ENCODE measurements around the gene CHST3. TPM values are rescaled to one million over a fixed set of nuclear protein-coding genes. Genes with fewer than 3 reads are reported as not detected.

CHST3 gene
- total RNA-seq, 1 experiment from 2014 or later, result 6.1 TPM

DNA sequence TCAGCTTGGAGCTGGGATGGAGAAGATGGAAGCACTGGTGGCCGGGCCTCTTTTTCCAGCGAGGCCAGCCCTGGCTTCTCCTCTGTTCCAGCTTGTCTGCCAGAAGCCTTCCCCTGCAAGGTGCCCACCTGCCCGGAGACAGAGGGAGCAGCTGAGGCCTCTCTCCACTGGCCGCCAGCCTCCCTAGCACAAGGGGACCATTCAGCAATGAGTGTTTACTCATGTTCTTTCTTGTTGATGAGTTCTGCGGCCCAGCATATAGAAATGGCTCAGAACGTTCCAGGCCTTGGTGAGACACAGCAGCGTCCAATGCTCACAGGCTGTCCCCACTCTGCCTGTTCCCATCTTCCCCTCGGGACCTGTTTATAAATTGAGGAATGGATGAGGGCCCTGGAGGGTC is 47.3 kb downstream of the CHST3 start:
- H3K9ac ChIP-seq (ENCODE audit: extremely low read depth, insufficient read length, low read length), result no peak overlapping the region
- H2BK15ac ChIP-seq (ENCODE audit: low read depth, low read length), result no peak overlapping the region
- H3K9me3 ChIP-seq (ENCODE audit: control insufficient read depth, low read depth, low read length), result no peaks in the 10 kb centered on the region
- no peak overlapping the region for H2BK5ac ChIP-seq (ENCODE audit: insufficient read length, low read length)
- H4K5ac ChIP-seq (ENCODE audit: insufficient read length, low read depth, low read length), result no peak overlapping the region
- H3K27me3 ChIP-seq (ENCODE audit: insufficient read depth, low read length), result no peaks in the 10 kb centered on the region
- no CpG with 5 or more reads among the region's 8 CpGs for WGBS (ENCODE audit: extremely low coverage, insufficient read length, low lambda C conversion rate)
- no peak overlapping the region for H3K23ac ChIP-seq (ENCODE audit: insufficient read length, low read depth, low read length)
- H3K23me2 ChIP-seq (ENCODE audit: insufficient read length, low read depth, low read length, poor library complexity, severe bottlenecking), result no peaks in the 10 kb centered on the region
- no peak for DNase-seq
- Mint-ChIP-seq H3K27ac (no peak overlapping the region), H3K36me3 (ENCODE audit: insufficient read depth in 1 of 3, low read depth in 3 of 3) (peaks cover 0 to 8% (median 2%) of the 10 kb centered on the region in 3 experiments; a peak in 2 of 7 replicates), H3K27me3 (ENCODE audit: low read depth) (no peaks in the 10 kb centered on the region; the same call in 1 of the 2 replicates), H3K9me3 (no peaks in the 10 kb centered on the region), H3K4me1 (peaks cover 0 to 3% of the 10 kb centered on the region in 2 experiments), H3K4me3 (no peak overlapping the region)
- no peak overlapping the region for H3T11ph ChIP-seq (ENCODE audit: low read length)
- no peak overlapping the region for H3K56ac ChIP-seq (ENCODE audit: insufficient read length, low read depth, low read length)
- H3K79me2 ChIP-seq (ENCODE audit: insufficient read depth, low read length), result no peaks in the 10 kb centered on the region
- no peak overlapping the region for H2AK5ac ChIP-seq (ENCODE audit: insufficient read length, low read length)
- no peak overlapping the region for H2BK120ac ChIP-seq (ENCODE audit: low read depth, low read length, poor library complexity, severe bottlenecking)
- no peak overlapping the region for H3K18ac ChIP-seq (ENCODE audit: insufficient read length, low read depth, low read length)
- H2BK12ac ChIP-seq (ENCODE audit: insufficient read length, low read depth, low read length), result no peak overlapping the region
- H3K79me1 ChIP-seq (ENCODE audit: insufficient read depth, low read depth, low read length, poor library complexity, severe bottlenecking), result no peaks in the 10 kb centered on the region
- TF ChIP-seq, protein P1, sequence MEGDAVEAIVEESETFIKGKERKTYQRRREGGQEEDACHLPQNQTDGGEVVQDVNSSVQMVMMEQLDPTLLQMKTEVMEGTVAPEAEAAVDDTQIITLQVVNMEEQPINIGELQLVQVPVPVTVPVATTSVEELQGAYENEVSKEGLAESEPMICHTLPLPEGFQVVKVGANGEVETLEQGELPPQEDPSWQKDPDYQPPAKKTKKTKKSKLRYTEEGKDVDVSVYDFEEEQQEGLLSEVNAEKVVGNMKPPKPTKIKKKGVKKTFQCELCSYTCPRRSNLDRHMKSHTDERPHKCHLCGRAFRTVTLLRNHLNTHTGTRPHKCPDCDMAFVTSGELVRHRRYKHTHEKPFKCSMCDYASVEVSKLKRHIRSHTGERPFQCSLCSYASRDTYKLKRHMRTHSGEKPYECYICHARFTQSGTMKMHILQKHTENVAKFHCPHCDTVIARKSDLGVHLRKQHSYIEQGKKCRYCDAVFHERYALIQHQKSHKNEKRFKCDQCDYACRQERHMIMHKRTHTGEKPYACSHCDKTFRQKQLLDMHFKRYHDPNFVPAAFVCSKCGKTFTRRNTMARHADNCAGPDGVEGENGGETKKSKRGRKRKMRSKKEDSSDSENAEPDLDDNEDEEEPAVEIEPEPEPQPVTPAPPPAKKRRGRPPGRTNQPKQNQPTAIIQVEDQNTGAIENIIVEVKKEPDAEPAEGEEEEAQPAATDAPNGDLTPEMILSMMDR (conservative IDR thresholded peaks at IDR 0.05), result no peak
- H3K14ac ChIP-seq (ENCODE audit: insufficient read depth, low read length), result no peak overlapping the region; the same call in 1 of the 2 replicates
- no peak overlapping the region for H3K4ac ChIP-seq (ENCODE audit: low read depth, low read length)
- no peaks in the 10 kb centered on the region for H4K20me1 ChIP-seq (ENCODE audit: control insufficient read depth, insufficient read depth, insufficient read length)
- H4K91ac ChIP-seq (ENCODE audit: insufficient read length, low read depth, low read length), result no peak overlapping the region
- no peak overlapping the region for H2BK20ac ChIP-seq (ENCODE audit: low read depth, low read length, poor library complexity, severe bottlenecking)
- no peak overlapping the region for H3K27ac ChIP-seq (ENCODE audit: insufficient read length, low read depth, low read length)
- no peaks in the 10 kb centered on the region for H3K4me1 ChIP-seq (ENCODE audit: insufficient read depth, low read length)
- H3K4me2 ChIP-seq (ENCODE audit: insufficient read depth, insufficient read length, low read length), result no peak overlapping the region
- no peak overlapping the region for H2AFZ ChIP-seq (ENCODE audit: low read length)
- H4K8ac ChIP-seq (replicated peaks; ENCODE audit: insufficient read length, low read depth, low read length), result no peak overlapping the region

Data from H9 (cell line).